K562 (cell line): ENCODE results near the gene LAMB1. TPM values are rescaled to one million over a fixed set of nuclear protein-coding genes. Genes with fewer than 3 reads are reported as not detected.

Experiments
- ATF3 ChIP-seq, 2 experiments: fragments of 450-650 bp in 1 of 2; sonication (generic) in 1 of 2; formaldehyde crosslinking in 1 of 2; IDR thresholded peaks in 1 of 2; conservative IDR thresholded peaks in 1 of 2; 2 replicates each; pipeline versions ENCODE4 v1.6.1 to v1.8.1; 2016 to 2023; ENCODE audit warnings: mild to moderate bottlenecking in 2 of 2, moderate library complexity in 2 of 2, inconsistent platforms in 1 of 2, missing genetic modification reagents in 1 of 2
- ATF7 ChIP-seq: fragments of 450-650 bp; IDR thresholded peaks from 2 replicates; pipeline ENCODE4 v1.7.1; 2014; ENCODE audit warnings: mild to moderate bottlenecking, moderate library complexity
- BACH1 ChIP-seq: fragments of 200-800 bp; sonication (Bioruptor generic); IDR thresholded peaks from 2 replicates; pipeline ENCODE4 v1.6.1; 2016; ENCODE audit warnings: missing genetic modification characterization, missing compliant biosample characterization
- CEBPG ChIP-seq, 3 experiments: fragments of 200-800 bp in 1 of 3; sonication (Bioruptor generic) in 1 of 3; sonication (generic) in 1 of 3; formaldehyde crosslinking in 1 of 3; IDR thresholded peaks in 2 of 3; conservative IDR thresholded peaks in 1 of 3; 2 replicates each; pipeline versions ENCODE4 v1.6.1 to v1.8.0; 2016 to 2022; ENCODE audit warnings: missing compliant biosample characterization in 2 of 3, missing genetic modification characterization in 2 of 3, mild to moderate bottlenecking in 1 of 3, missing genetic modification reagents in 1 of 3
- FOXA1 ChIP-seq: fragments of 450-650 bp; IDR thresholded peaks from 2 replicates; pipeline ENCODE4 v1.6.1; 2016; ENCODE audit warnings: mild to moderate bottlenecking, borderline replicate concordance
- FOXK1 ChIP-seq: sonication (generic); formaldehyde crosslinking; IDR thresholded peaks from 2 replicates; pipeline ENCODE4 v1.8.0; 2022; ENCODE audit warnings: missing genetic modification reagents, mild to moderate bottlenecking, borderline replicate concordance
- GTF2A2 ChIP-seq: IDR thresholded peaks from 2 replicates; pipeline ENCODE4 v1.6.1; 2016; ENCODE audit warnings: mild to moderate bottlenecking, missing genetic modification characterization, missing compliant biosample characterization
- HOMEZ ChIP-seq: fragments of 250-450 bp; sonication (Bioruptor Pico); IDR thresholded peaks from 2 replicates; pipeline ENCODE4 v1.4.0; 2020; ENCODE audit warnings: mild to moderate bottlenecking, moderate library complexity
- KLF6 ChIP-seq: fragments of 250-450 bp; sonication (Bioruptor Pico); IDR thresholded peaks from 2 replicates; pipeline ENCODE4 v1.4.0; 2020; ENCODE audit warnings: mild to moderate bottlenecking, moderate library complexity, borderline replicate concordance
- MYNN ChIP-seq, 2 experiments: sonication (generic); formaldehyde crosslinking in 1 of 2; IDR thresholded peaks; 2 replicates each; pipeline versions ENCODE4 v1.5.0 to v1.6.1; 2016 to 2020; ENCODE audit warnings: antibody characterized with exemption in 1 of 2, missing genetic modification reagents in 1 of 2
- NEUROD1 ChIP-seq: fragments of 150-350 bp; IDR thresholded peaks from 2 replicates; pipeline ENCODE4 v1.6.1; 2014; ENCODE audit warnings: borderline replicate concordance, low read length, low read depth; ENCODE audit not compliant: partially characterized antibody
- PRDM10 ChIP-seq: fragments of 450-650 bp; IDR thresholded peaks from 2 replicates; pipeline ENCODE4 v1.6.1; 2018; ENCODE audit not compliant: partially characterized antibody
- PRMT5 ChIP-seq: sonication (generic); formaldehyde crosslinking; IDR thresholded peaks from 2 replicates; pipeline ENCODE4 v1.5.0; 2020; ENCODE audit warnings: missing genetic modification reagents
- TBL1XR1 ChIP-seq, 2 experiments: IDR thresholded peaks; 2 replicates each; pipeline ENCODE4 v1.6.1; 2012; ENCODE audit warnings: improper control_type of control experiment in 2 of 2, low read length in 2 of 2, mild to moderate bottlenecking in 1 of 2
- ZBTB7A ChIP-seq: IDR thresholded peaks from 2 replicates; pipeline ENCODE4 v1.6.1; 2011; ENCODE audit warnings: low read depth, mild to moderate bottlenecking, low read length, moderate library complexity, borderline replicate concordance; ENCODE audit not compliant: control insufficient read depth
- ZC3H4 ChIP-seq: sonication (generic); formaldehyde crosslinking; IDR thresholded peaks from 2 replicates; pipeline ENCODE4 v1.9.0; 2021; ENCODE audit warnings: missing genetic modification reagents, borderline replicate concordance
- polyA plus RNA-seq, 8 experiments: library from polyadenylated mRNA; depleted of rRNA in 4 of 8; stranded (reverse) in 5 of 8; unstranded in 3 of 8; fragments of >200 nt; fragmentation: Nextera tagmentation in 2 of 8; fragmentation: Illumina TruSeq in 1 of 8; extraction: Ambion mirVana in 2 of 8; extraction: Trizol in 1 of 8; gene quantifications; 2 replicates each; pipeline versions ENCODE4 v1.2.1 to v1.2.3, GENCODE V29; 2011 to 2014; ENCODE audit warnings: inconsistent platforms in 1 of 8, missing spikeins in 1 of 8
- total RNA-seq, 7 experiments: library from RNA; depleted of rRNA in 6 of 7; stranded (reverse); fragments of >200 nt in 6 of 7; fragmentation: Illumina TruSeq in 2 of 7; extraction: Trizol in 2 of 7; gene quantifications; 2 replicates each; pipeline versions ENCODE4 v1.2.1 to v1.2.3, GENCODE V29; 2011 to 2021; ENCODE audit warnings: low replicate concordance in 1 of 7

The LAMB1 gene
- total and polyA plus RNA-seq, 9 of the 15 experiments (the other 6 are each of a cell fraction or from before 2014, with no cell fraction given): 6.0 to 17.7 (median 12.3) TPM

- TF ChIP-seq PRMT5 (CRISPR knock-in tag) (no peak), ATF7 (peak; percentile 88), KLF6 (CRISPR knock-in tag) (no peak), ZBTB7A (no peak), TBL1XR1 (IDR thresholded peaks at IDR 0.05; ENCODE audit: low read length in 2 of 2) (peak; percentile 84 to 99), FOXA1 (no peak), FOXK1 (peak; percentile 7; the same call in 1 of the 2 replicates), ZC3H4 (CRISPR knock-in tag) (no peak), HOMEZ (CRISPR knock-in tag) (no peak), CEBPG (CRISPR knock-in tag; IDR thresholded peaks at IDR 0.05) (peak; percentile 28; the same call in 1 of the 2 replicates), CEBPG (tag; conservative IDR thresholded peaks at IDR 0.05 in 1 of 2, IDR thresholded peaks at IDR 0.05 in 1 of 2) (peak; percentile 4 to 70; a peak in 3 of 4 replicates), MYNN (IDR thresholded peaks at IDR 0.05) (peak; percentile 90), MYNN (CRISPR knock-in tag; IDR thresholded peaks at IDR 0.05) (no peak), NEUROD1 (no peak), GTF2A2 (tag) (no peak), BACH1 (tag) (peak; percentile 100), ATF3 (IDR thresholded peaks at IDR 0.05) (peak; percentile 94), ATF3 (CRISPR knock-in tag; conservative IDR thresholded peaks at IDR 0.05) (peak; percentile 52; the same call in 1 of the 2 replicates), PRDM10 (no peak)
These were observed 9.8 kb upstream of the LAMB1 start (continued) for GRCh38 chr7:108012499-108013430.
